ENCODE data around the gene FOXF1. TPM values are rescaled to one million over a fixed set of nuclear protein-coding genes. Genes with fewer than 3 reads are reported as not detected.

Gene FOXF1
- total and polyA plus RNA-seq, 3 experiments from 2014 or later: not detected

DNA sequence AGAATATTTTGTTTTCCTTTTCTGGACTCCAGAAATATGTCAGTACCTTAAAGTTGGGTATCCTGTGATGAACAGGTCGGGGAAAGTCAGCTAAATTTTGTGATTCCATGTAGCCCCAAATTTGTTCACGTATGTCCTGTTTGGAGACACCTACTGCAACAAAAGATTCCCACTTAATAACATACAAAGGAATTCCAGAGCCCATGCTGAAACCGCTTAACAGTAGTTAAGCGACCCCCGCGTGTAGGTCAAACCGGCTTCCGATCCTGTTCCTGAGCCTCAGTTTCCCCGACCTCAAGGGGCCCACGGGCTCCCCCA is 44.2 kb downstream of the FOXF1 start:
- Histone ChIP-seq H3K27ac (ENCODE audit: low read depth, low read length) (peak overlapping the region; percentile 93), H3K36me3 (ENCODE audit: insufficient read depth, low read length) (no peaks in the 10 kb centered on the region), H3K4me1 (ENCODE audit: insufficient read depth, low read length) (peaks cover 13% of the 10 kb centered on the region), H3K27me3 (ENCODE audit: insufficient read depth, low read length, poor library complexity, severe bottlenecking) (peaks cover 6% of the 10 kb centered on the region), H3K4me3 (ENCODE audit: low read length) (peak overlapping the region; percentile 80), H3K9me3 (ENCODE audit: low read length) (no peaks in the 10 kb centered on the region)
- CTCF ChIA-PET: interaction anchor here (1.1 kb wide), 1 partner anchor 10 kb away, joined by 3 read pairs; no protein-coding TSS in a partner anchor
- peaks cover 5 to 17% of the 10 kb centered on the region in 2 donors for H3K27me3 Mint-ChIP-seq
- peak overlapping the region; percentile 87 to 99 (median 93) for H3K4me3 Mint-ChIP-seq
- POLR2A ChIA-PET: no interaction called here
- H3K9me3 Mint-ChIP-seq: no peaks in the 10 kb centered on the region
- H3K27ac Mint-ChIP-seq: peak overlapping the region; percentile 91 to 100 (median 97)
- H3K4me1 Mint-ChIP-seq: peaks cover 22 to 37% (median 35%) of the 10 kb centered on the region in 3 donors
- no peak for DNase-seq
- peaks cover 0 to 31% (median 2%) of the 10 kb centered on the region in 3 donors for H3K36me3 Mint-ChIP-seq

DNA sequence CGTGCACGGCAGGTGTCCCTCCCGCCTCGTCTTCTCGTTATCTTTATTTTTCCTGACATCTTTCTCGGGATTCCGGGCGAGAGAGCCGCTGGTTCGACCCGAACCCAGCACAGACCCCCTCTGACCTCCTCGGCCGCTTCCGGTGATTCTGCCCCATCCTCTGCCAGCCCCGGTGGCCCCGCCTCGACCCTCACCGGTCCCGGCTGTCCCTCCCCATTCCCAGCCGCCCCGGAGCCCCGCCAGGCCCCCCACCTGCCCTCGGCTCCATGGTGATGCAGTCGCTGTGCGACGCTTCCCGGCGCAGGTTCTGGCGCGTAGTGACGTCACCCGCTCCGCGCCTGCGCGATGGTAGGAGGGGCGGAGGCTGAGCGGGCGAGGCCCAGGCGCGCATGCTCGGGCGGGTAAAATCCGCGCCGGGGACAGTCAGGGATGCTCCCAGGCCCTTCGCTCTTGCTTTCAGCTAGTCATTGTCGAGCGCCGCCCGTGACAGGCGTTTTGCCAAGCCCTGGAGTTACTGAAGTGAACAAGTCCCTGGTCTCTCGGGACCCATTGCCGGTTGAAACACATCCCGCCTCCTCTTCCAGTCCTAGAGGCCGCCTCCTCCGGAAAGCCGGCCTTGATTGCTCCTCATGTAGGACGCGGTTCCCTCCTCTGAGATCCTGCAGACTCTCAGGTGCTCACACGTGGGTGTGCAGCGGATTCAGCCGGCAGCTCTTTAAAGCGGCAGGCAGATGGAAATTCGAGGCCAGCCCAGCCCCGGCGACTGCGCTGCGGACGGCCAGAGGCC is 44.8 kb downstream of the FOXF1 start, which contains the start of gene MTHFSD:
MTHFSD (minus strand) TSS at position 319 of the 787 bp plus-strand sequence; CDS start at position 268, 51 bp downstream.
- Histone ChIP-seq H3K36me3 (ENCODE audit: insufficient read depth, low read length) (no peaks in the 10 kb centered on the region), H3K27me3 (ENCODE audit: insufficient read depth, low read length, poor library complexity, severe bottlenecking) (peaks cover 6% of the 10 kb centered on the region), H3K4me1 (ENCODE audit: insufficient read depth, low read length) (peaks cover 13% of the 10 kb centered on the region), H3K27ac (ENCODE audit: low read depth, low read length) (peak within 1 kb of the TSS; percentile 93), H3K4me3 (ENCODE audit: low read length) (peak within 1 kb of the TSS; percentile 80), H3K9me3 (ENCODE audit: low read length) (no peaks in the 10 kb centered on the region)
- peak; percentile 94 to 96 (median 95) for DNase-seq
- H3K27me3 Mint-ChIP-seq: peaks cover 5 to 18% of the 10 kb centered on the region in 2 donors
- no peaks in the 10 kb centered on the region for H3K9me3 Mint-ChIP-seq
- peak within 1 kb of the TSS; percentile 91 to 100 (median 97) for H3K27ac Mint-ChIP-seq
- H3K36me3 Mint-ChIP-seq: peaks cover 0 to 29% (median 2%) of the 10 kb centered on the region in 3 donors
- H3K4me3 Mint-ChIP-seq: peak within 1 kb of the TSS; percentile 87 to 99 (median 93)
- peaks cover 22 to 37% (median 35%) of the 10 kb centered on the region in 3 donors for H3K4me1 Mint-ChIP-seq
- POLR2A ChIA-PET: no interaction called here
- CTCF ChIA-PET: interaction anchor here (1.1 kb wide), 1 partner anchor 10 kb away, joined by 3 read pairs; no protein-coding TSS in a partner anchor

DNA sequence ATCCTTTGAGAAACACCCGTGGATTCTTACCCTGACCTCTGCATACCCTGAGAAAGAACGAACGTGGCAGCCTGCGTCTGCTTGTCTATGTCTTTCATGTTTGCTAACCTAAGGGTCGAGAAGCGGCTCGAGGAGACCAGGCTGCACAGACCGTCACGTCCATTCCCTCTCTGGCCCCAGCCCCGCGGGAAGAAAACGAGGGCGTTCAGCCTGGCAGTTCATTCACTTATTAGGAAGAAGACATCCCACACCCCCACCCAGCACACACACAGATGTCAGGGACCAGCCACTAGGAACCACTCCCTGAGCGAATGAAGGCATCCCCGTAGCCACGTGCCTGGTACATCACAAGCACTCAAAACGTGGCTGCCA is 45.4 kb downstream of the FOXF1 start:
- H3K4me3 Mint-ChIP-seq: peak overlapping the region; percentile 87 to 99 (median 93)
- POLR2A ChIA-PET: no interaction called here
- H3K36me3 ChIP-seq (ENCODE audit: insufficient read depth, low read length): no peaks in the 10 kb centered on the region
- peak overlapping the region; percentile 93 for H3K27ac ChIP-seq (ENCODE audit: low read depth, low read length)
- peaks cover 13% of the 10 kb centered on the region for H3K4me1 ChIP-seq (ENCODE audit: insufficient read depth, low read length)
- no peaks in the 10 kb centered on the region for H3K9me3 Mint-ChIP-seq
- H3K36me3 Mint-ChIP-seq: peaks cover 0 to 23% (median 2%) of the 10 kb centered on the region in 3 donors
- peak in 1 of 5 donors; percentile 40 for DNase-seq
- H3K4me3 ChIP-seq (ENCODE audit: low read length): peak overlapping the region; percentile 80
- peaks cover 6% of the 10 kb centered on the region for H3K27me3 ChIP-seq (ENCODE audit: insufficient read depth, low read length, poor library complexity, severe bottlenecking)
- peaks cover 7 to 21% of the 10 kb centered on the region in 2 donors for H3K27me3 Mint-ChIP-seq
- H3K4me1 Mint-ChIP-seq: peaks cover 22 to 37% (median 35%) of the 10 kb centered on the region in 3 donors
- no peaks in the 10 kb centered on the region for H3K9me3 ChIP-seq (ENCODE audit: low read length)
- CTCF ChIA-PET: interaction anchor here (1.1 kb wide), 1 partner anchor 9 kb away, joined by 3 read pairs; no protein-coding TSS in a partner anchor
- H3K27ac Mint-ChIP-seq: peak overlapping the region; percentile 91 to 100 (median 97)

DNA sequence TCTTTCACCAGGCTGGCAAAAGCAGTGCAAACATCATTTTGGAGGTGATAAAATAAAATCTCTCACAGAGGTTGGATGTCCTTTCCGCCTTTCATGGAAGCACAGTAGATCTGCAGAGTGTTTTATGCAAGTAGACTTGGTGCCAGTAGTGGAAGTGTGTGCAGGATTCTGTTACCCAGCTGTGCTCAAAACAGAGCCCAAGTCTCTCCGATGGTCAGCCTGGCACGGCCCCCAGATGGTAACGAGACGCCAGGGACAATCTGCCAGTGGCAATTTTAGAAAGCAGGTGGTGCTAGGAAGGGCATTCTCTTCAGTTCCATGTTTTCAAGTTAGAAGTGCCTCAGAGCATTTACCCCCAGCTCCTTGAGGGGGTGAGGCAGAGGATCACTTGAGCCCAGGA is 46.2 kb downstream of the FOXF1 start:
- POLR2A ChIA-PET: no interaction called here
- CTCF ChIA-PET: no interaction called here
- Mint-ChIP-seq H3K4me3 (peak overlapping the region in 5 of 7 donors; percentile 83 to 93 (median 88)), H3K9me3 (no peaks in the 10 kb centered on the region), H3K4me1 (peaks cover 22 to 37% (median 35%) of the 10 kb centered on the region in 3 donors), H3K36me3 (peaks cover 0 to 17% (median 2%) of the 10 kb centered on the region in 3 donors), H3K27ac (peak overlapping the region in 4 of 8 donors; percentile 41 to 91 (median 54)), H3K27me3 (peaks cover 13 to 27% of the 10 kb centered on the region in 2 donors)
- Histone ChIP-seq H3K4me1 (ENCODE audit: insufficient read depth, low read length) (peaks cover 13% of the 10 kb centered on the region), H3K27ac (ENCODE audit: low read depth, low read length) (no peak overlapping the region), H3K4me3 (ENCODE audit: low read length) (no peak overlapping the region), H3K36me3 (ENCODE audit: insufficient read depth, low read length) (no peaks in the 10 kb centered on the region), H3K9me3 (ENCODE audit: low read length) (no peaks in the 10 kb centered on the region), H3K27me3 (ENCODE audit: insufficient read depth, low read length, poor library complexity, severe bottlenecking) (peaks cover 14% of the 10 kb centered on the region)
- DNase-seq: no peak

DNA sequence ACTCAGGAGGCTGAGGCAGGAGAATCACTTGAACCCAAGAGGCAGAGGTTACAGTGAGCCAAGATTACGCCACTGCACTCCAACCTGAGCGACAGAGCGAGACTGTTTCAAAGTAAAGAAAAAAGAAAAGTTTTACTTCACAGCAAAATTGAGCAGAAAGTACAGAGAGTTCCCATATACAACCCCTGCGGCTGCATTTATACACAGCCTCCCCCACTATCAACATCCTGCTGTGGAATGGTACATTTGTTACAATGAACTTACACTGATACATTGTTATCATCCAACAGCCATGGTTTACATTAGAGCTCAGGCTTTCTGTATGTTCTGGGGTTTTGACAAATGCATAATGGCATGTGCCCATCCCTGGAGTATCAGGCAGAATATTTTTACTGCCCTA is 47.3 kb downstream of the FOXF1 start:
- H3K4me3 Mint-ChIP-seq: peak overlapping the region in 1 of 7 donors; percentile 75
- peaks cover 0 to 11% (median under 1%) of the 10 kb centered on the region in 3 donors for H3K36me3 Mint-ChIP-seq
- peaks cover 13% of the 10 kb centered on the region for H3K4me1 ChIP-seq (ENCODE audit: insufficient read depth, low read length)
- H3K9me3 ChIP-seq (ENCODE audit: low read length): no peaks in the 10 kb centered on the region
- CTCF ChIA-PET: no interaction called here
- no peak overlapping the region for H3K27ac Mint-ChIP-seq
- H3K4me3 ChIP-seq (ENCODE audit: low read length): no peak overlapping the region
- H3K27me3 Mint-ChIP-seq: peaks cover 16 to 37% of the 10 kb centered on the region in 2 donors
- no peaks in the 10 kb centered on the region for H3K36me3 ChIP-seq (ENCODE audit: insufficient read depth, low read length)
- no peak for DNase-seq
- peaks cover 14% of the 10 kb centered on the region for H3K27me3 ChIP-seq (ENCODE audit: insufficient read depth, low read length, poor library complexity, severe bottlenecking)
- peaks cover 20 to 32% (median 31%) of the 10 kb centered on the region in 3 donors for H3K4me1 Mint-ChIP-seq
- H3K9me3 Mint-ChIP-seq: no peaks in the 10 kb centered on the region
- POLR2A ChIA-PET: no interaction called here
- no peak overlapping the region for H3K27ac ChIP-seq (ENCODE audit: low read depth, low read length)

DNA sequence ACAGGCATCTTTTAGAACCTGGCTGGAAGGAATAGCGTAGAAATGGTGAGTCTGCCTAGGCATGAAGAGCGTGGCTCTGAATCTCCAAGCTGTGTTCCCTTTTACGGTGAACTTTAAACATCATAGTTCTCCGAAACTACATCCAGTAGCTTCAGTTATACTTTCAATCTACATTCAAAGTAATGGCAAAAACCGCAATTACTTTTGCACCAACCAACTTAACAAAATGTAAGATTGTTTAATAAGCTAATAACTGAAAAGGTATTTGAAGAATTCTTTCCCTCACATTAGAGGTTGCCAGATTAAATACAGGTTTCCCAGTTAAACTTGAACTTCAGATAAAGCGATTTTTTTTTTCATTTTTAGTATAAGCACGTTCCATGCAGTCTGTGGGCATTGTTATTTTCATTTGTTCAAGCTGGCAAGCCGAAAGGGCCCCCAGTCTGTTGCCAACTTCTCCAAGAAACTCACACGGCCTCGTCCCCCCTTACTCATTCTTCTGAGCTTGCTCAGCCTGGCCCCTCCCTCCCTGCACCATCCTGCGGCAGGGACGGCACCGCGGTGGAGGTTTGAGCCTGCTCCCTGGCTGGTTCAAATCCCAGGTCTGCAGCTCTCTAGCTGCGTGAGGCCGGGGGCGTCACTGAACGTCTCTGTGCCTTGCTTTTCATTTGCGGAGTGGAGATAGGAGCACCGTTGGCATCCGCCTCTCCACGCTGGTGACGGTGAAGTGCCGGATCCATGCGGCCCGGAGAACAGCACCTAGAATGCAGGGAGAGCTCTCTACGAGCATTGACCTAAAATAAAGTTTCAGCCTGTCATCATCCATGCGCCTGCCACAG is 48.2 kb downstream of the FOXF1 start:
- peak overlapping the region in 1 of 7 donors; percentile 75 for H3K4me3 Mint-ChIP-seq
- H3K27ac Mint-ChIP-seq: no peak overlapping the region
- peaks cover 0 to 8% (median 0%) of the 10 kb centered on the region in 3 donors for H3K36me3 Mint-ChIP-seq
- ChIA-PET CTCF (no interaction called here), POLR2A (no interaction called here)
- peaks cover 23 to 44% of the 10 kb centered on the region in 2 donors for H3K27me3 Mint-ChIP-seq
- H3K9me3 Mint-ChIP-seq: no peaks in the 10 kb centered on the region
- peaks cover 17% of the 10 kb centered on the region for H3K4me1 ChIP-seq (ENCODE audit: insufficient read depth, low read length)
- H3K27me3 ChIP-seq (ENCODE audit: insufficient read depth, low read length, poor library complexity, severe bottlenecking): peaks cover 18% of the 10 kb centered on the region
- no peaks in the 10 kb centered on the region for H3K36me3 ChIP-seq (ENCODE audit: insufficient read depth, low read length)
- H3K4me1 Mint-ChIP-seq: peaks cover 20 to 29% (median 29%) of the 10 kb centered on the region in 3 donors
- H3K27ac ChIP-seq (ENCODE audit: low read depth, low read length): no peak overlapping the region
- no peaks in the 10 kb centered on the region for H3K9me3 ChIP-seq (ENCODE audit: low read length)
- DNase-seq: no peak
- no peak overlapping the region for H3K4me3 ChIP-seq (ENCODE audit: low read length)

DNA sequence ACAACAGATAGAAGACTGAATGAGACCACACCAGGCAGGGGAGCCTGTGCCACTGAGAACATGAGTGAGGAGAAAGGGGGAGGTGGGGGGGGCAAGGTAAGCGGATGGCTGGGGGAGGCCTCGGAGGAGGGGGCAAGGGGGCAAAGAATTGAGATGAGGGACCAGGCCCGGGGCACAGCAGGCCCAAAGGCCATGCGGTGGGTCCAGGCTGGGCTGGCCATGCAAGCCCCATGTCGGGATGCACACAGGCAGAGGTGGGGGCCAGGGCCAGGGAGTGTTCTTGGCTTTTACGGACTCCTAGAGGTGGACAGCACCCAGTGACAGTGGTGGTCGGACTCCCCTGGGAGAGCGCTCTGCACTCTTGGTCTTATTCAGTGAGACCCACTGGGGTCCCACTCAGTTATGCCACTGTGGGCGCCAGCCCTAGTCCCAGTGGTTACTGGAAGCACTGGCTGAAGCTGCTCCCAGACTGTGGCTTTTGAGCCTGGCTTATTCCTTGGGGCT is 49.5 kb downstream of the FOXF1 start:
- ChIA-PET CTCF (no interaction called here), POLR2A (no interaction called here)
- H3K9me3 Mint-ChIP-seq: no peaks in the 10 kb centered on the region
- peaks cover 28% of the 10 kb centered on the region for H3K27me3 ChIP-seq (ENCODE audit: insufficient read depth, low read length, poor library complexity, severe bottlenecking)
- peaks cover 0 to 4% (median 0%) of the 10 kb centered on the region in 3 donors for H3K36me3 Mint-ChIP-seq
- no peaks in the 10 kb centered on the region for H3K9me3 ChIP-seq (ENCODE audit: low read length)
- H3K4me3 ChIP-seq (ENCODE audit: low read length): no peak overlapping the region
- no peak for DNase-seq
- H3K27me3 Mint-ChIP-seq: peaks cover 34 to 57% of the 10 kb centered on the region in 2 donors
- H3K36me3 ChIP-seq (ENCODE audit: insufficient read depth, low read length): no peaks in the 10 kb centered on the region
- peaks cover 19 to 28% (median 28%) of the 10 kb centered on the region in 3 donors for H3K4me1 Mint-ChIP-seq
- peaks cover 18% of the 10 kb centered on the region for H3K4me1 ChIP-seq (ENCODE audit: insufficient read depth, low read length)
- H3K27ac Mint-ChIP-seq: peak overlapping the region in 1 of 8 donors; percentile 40
- peak overlapping the region in 1 of 7 donors; percentile 38 for H3K4me3 Mint-ChIP-seq
- no peak overlapping the region for H3K27ac ChIP-seq (ENCODE audit: low read depth, low read length)

All from CD8-positive, alpha-beta memory T cell (primary cell).